HL-60/S4 (cell line): ENCODE data around the gene GMIP.
"Not testable (repeated sequence)": the region's sequence is repeated elsewhere in the genome, so short reads cannot be mapped to it uniquely, and the experiment has no call there.

Experiments
- in situ Hi-C: fragments of 300-500 bp; cut with MboI; formaldehyde crosslinking; loops from 2 replicates; pipeline ENCODE4 v1.14.3; 2022; ENCODE audit warnings: low sequenced_read_pairs

The GMIP gene, protein sequence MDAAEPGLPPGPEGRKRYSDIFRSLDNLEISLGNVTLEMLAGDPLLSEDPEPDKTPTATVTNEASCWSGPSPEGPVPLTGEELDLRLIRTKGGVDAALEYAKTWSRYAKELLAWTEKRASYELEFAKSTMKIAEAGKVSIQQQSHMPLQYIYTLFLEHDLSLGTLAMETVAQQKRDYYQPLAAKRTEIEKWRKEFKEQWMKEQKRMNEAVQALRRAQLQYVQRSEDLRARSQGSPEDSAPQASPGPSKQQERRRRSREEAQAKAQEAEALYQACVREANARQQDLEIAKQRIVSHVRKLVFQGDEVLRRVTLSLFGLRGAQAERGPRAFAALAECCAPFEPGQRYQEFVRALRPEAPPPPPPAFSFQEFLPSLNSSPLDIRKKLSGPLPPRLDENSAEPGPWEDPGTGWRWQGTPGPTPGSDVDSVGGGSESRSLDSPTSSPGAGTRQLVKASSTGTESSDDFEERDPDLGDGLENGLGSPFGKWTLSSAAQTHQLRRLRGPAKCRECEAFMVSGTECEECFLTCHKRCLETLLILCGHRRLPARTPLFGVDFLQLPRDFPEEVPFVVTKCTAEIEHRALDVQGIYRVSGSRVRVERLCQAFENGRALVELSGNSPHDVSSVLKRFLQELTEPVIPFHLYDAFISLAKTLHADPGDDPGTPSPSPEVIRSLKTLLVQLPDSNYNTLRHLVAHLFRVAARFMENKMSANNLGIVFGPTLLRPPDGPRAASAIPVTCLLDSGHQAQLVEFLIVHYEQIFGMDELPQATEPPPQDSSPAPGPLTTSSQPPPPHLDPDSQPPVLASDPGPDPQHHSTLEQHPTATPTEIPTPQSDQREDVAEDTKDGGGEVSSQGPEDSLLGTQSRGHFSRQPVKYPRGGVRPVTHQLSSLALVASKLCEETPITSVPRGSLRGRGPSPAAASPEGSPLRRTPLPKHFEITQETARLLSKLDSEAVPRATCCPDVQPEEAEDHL

DNA sequence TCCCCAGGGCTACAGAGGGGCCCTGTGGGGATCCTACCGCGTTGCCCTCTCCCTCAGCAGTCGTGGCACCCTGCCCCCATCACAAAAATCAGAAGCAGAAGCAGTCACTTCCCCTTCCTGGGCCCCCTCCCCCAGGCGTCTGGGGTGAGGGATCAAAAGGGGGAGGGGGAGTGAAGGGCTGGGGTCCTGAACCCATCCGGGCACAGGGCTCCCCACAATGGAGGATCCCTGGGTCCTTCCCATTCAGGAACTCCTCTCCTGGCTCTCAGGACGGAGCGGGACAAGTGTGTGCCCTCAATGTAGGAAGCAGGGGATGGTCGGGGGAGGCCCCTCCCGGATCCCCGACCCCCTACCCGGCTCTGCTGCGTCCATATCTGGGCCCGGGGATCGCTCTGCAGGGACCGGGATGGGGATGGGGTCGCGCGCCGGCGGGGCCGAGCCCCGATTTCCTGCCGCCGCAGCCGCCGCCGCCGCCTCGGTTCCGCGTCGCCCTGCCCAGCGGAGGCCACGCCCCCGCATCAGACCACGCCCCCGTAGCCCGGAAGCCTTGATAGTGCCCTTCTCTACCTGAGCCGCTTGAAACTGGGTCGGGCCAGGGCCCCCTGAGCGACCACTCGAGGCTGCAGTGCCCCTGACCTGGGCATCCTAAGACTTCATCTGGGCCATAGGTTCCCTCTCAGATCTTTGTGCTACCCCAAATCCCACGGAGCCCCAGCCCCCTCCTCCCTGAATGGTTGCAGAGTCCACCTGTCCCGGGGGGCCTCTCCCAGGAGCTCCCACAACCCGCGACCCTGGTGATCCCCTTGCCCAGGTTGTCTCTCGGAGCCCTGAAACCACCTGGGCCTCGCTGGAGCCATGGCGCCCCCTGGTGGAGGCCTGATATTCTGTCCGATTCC lies at the start of gene GMIP:
Gene GMIP (minus strand): TSS at position 500 of the 896 bp plus-strand sequence. CDS start 128 bp downstream, at position 372.
- in situ Hi-C loops, result loop anchor here (10.0 to 25.0 kb wide), 2 partner anchors 119 to 281 kb away; partner anchors contain the start of gene YJEFN3

DNA sequence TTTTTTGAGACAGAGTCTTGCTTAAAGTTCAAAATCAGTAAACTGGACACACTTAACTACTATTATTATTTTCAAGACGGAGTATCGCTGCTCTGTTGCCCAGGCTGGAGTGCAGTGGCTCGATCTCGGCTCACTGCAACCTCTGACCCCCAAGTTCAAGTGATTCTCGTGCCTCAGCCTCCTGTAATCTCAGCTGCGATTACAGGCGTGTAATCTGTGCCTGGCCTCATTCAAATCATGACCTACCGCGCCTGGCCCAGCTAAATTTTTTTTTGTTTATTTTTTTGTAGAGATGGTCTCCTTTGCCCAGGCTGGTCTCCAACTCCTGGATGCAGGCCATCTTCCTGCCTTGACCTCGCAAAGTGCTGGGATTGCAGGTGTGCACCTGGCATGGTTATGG lies 48.2 kb upstream of the GMIP start:
- in situ Hi-C loops, result no loop called here

DNA sequence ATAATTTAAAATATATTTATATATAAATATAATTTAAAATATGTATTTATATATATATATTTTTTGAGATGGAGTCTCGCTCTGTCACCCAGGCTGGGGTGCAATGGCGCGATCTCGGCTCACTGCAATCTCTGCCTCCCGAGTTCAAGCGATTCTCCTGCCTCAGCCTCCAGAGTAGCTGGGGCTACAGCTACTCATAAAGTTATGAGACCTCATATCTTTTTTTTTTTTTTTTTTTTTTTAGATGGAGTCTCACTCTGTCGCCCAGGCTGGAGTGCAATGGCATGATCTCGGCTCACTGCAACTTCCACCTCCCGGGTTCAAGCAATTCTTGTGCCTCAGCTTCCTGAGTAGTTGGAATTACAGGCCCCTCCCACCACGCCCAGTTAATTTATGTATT lies 45.6 kb upstream of the GMIP start:
- in situ Hi-C loops, result not testable (repeated sequence)

DNA sequence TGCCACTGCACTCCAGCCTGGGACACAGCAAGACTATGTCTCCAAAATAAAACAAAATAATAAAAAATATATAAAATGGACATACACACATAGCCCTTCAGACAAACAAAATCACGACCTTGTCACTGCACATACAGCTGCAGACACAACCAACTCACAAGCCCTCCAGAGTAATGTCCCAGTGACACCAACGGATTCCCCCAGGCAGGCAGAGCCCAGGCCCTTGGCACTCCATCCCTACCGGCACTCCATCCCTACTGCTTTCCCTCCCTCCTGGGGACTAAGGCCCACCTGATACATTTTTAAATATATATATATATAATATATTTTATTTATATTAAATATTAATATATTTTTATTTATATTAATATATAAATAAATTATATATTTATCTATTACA lies 43.6 kb upstream of the GMIP start:
- in situ Hi-C loops, result no loop called here

DNA sequence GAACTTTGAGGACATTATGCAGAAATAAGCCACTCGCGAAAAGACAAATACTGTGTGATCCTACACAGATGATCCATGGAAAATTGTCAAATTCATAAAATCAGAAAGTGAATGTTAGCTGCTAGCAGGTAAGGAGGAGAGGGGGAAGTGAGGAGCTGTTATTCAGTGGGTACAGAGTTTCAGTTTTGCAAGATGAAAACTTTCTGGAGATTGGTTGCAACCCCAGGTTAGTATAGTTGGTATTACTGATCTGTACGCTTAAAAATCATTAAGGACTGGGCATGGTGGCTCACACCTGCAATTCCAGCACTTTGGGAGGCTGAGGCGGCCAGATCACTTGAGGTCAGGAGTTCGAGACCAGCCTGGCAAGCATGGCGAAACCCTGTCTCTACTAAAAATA lies 43.1 kb upstream of the GMIP start:
- in situ Hi-C loops, result no loop called here

DNA sequence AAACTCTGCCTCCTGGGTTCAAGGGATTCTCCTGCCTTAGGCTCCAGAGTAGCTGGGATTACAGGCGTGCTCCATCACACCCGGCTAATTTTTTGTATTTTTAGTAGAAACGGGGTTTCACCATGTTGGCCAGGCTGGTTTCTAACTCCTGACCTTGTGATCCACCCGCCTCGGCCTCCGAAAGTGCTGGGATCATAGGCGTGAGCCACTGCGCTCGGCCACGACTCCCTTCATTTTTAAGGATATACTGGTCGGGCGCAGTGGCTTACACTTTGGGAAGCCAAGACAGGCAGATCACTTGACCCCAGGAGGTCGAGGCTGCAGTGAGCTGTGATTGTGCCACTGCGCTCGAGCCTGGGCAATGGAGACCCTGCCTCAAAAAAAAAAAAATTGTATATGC lies 42.7 kb upstream of the GMIP start:
- in situ Hi-C loops, result not testable (repeated sequence)

DNA sequence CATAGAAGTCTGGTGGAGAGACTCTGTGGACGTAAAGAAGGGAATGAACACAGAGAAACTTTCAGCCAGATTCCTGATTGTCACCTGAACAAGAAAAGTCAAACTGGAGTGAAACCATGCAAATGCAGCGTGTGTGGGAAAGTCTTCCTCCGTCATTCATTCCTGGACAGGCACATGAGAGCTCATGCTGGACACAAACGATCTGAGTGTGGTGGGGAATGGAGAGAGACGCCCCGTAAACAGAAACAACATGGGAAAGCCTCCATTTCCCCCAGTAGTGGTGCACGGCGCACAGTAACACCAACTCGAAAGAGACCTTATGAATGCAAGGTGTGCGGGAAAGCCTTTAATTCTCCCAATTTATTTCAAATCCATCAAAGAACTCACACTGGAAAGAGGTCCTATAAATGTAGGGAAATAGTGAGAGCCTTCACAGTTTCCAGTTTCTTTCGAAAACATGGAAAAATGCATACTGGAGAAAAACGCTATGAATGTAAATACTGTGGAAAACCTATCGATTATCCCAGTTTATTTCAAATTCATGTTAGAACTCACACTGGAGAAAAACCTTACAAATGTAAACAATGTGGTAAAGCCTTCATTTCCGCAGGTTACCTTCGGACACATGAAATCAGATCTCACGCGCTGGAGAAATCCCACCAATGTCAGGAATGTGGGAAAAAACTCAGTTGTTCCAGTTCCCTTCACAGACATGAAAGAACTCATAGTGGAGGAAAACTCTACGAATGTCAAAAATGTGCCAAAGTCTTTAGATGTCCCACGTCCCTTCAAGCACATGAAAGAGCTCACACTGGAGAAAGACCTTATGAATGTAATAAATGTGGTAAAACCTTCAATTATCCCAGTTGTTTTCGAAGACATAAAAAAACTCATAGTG lies 36.0 kb upstream of the GMIP start:
- in situ Hi-C loops, result no loop called here

DNA sequence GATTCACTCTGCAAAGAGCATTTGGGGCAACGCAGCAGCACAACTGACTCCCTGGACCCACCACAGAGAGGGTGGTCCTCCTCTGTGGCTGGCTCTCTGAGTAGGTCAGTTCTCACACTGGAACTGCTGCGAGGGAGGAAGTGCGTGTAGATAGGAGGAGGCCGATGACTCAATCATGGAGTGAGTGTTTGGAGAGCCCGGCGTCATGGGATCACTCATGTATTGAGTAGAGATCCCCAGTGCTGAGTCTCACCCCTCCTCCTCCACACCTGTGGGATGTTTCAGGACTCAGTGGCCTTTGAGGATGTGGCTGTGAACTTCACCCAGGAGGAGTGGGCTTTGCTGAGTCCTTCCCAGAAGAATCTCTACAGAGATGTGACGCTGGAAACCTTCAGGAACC lies 34.1 kb upstream of the GMIP start:
- in situ Hi-C loops, result no loop called here

DNA sequence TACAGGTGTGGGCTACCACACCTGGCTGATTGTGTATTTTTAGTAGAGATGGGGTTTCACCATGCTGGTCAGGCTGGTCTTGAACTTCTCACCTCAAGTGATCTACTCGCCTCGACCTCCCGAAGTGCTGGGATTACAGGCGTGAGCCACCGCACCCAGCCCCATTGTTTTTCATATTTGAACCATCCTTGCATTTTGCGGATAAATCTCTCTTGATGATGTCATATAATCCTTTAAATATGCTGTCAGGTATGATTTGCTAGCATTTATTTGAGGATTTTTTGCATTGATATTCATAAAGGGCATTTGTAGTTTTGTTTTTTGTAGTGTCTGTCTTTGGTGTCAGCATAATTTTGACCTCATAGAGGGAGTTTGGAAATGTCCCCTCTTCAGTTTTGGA lies 30.9 kb upstream of the GMIP start:
- in situ Hi-C loops, result no loop called here

DNA sequence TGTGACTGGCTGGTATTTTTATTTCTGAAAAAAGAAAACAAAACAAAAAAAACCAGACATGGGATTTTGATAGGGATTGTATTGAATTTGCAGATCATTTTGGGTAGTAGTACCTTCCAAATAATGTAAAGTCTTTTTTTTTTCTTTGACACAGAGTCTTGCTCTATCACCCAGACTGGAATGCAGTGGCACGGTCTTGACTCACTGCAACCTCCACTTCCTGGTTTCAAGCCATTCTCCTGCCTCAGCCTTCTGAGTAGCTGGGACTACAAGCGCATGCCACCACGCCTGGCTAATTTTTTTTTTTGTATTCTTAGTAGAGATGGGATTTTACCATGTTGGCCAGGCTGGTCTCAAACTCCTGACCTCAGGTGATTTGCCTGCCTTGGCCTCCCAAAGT lies 29.4 kb upstream of the GMIP start:
- in situ Hi-C loops, result no loop called here

DNA sequence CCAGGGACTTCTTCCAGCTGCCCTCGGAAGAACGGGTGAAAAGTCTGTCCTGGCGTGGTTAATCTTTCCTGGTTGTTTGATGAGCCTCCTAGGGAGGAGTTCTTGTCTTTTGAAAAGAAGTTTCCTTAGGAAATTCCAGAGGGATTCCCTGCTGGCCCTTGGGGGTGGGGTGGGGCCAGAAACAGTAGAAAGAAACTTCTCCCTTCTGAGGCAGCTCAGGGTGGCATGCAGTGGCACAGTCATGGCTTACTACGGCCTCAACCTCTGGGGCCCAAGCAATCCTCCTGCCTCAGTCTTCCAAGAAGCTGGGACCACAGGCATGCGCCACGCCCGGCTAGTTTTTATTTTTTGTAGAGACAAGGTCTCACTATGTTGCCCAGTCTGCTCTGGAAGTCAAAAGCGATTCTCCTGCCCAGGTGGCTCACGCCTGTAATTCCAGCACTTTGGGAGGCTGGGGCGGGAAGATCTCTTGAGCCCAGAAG lies 26.7 kb upstream of the GMIP start:
- in situ Hi-C loops, result no loop called here

DNA sequence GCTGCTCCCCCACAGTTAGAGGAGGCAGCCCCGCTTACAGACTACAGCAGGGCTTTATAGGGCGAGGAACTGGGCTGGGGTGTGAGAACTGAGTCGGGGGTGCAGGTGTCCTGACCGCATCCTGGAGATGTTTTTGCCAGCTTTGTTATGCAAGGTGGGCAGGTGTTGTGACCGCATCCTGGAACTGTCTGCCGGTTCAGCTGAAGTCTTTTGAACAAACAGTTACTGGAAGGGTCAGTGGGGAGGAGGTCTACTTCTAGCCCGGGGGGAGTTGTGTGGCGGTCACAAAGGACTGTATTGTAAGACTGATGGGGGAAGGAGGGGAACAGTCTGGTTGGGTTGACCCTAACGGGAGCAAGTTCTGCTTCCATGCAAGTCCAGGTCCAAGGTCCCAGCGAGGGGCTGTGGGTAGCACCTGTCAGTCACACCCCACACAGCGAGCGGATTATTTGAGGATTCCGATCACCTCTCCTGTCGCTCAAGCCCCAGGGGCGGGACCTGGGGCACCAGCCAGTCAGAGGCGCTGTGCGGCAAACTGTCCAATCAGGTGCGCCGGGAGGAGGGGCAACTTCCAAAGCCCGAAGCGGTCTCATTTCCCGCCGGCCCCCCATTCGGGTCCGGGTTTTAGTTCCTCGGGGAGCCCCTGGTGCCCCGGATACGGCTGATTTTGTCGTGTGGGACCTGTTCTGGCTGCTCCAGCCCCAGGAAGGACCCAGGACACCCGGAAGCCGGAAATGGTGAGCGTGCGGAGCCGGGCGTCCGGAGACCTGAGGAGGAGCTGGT lies 25.0 kb upstream of the GMIP start, which contains the start of gene ZNF101:
Gene ZNF101 (plus strand): TSS at position 610 of the 783 bp plus-strand sequence. CDS start 125 bp downstream, at position 735.
- in situ Hi-C loops, result no loop called here

DNA sequence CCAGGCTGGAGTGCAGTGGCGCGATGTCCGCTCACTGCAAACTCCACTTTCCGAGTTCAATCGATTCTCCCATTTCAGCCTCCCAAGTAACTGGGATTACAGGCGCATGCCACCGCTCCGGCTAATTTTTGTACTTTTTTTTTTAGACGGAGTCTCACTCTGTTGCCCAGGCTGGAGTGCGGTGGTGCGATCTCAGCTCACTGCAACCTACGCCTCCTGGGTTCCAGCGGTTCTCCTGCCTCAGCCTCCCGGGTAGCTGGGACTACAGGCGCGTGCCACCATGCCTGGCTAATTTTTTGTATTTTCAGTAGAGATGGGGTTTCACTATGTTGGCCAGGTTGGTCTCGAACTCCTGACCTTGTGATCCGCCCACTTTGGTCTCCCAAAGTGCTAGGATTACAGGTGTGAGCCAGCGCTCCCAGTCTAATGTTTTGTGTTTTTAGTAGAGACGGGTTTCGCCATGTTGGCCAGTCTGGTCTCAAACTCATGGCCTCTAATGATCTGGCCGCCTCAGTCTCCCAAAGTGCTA lies 22.0 kb upstream of the GMIP start:
- in situ Hi-C loops, result not testable (repeated sequence)

DNA sequence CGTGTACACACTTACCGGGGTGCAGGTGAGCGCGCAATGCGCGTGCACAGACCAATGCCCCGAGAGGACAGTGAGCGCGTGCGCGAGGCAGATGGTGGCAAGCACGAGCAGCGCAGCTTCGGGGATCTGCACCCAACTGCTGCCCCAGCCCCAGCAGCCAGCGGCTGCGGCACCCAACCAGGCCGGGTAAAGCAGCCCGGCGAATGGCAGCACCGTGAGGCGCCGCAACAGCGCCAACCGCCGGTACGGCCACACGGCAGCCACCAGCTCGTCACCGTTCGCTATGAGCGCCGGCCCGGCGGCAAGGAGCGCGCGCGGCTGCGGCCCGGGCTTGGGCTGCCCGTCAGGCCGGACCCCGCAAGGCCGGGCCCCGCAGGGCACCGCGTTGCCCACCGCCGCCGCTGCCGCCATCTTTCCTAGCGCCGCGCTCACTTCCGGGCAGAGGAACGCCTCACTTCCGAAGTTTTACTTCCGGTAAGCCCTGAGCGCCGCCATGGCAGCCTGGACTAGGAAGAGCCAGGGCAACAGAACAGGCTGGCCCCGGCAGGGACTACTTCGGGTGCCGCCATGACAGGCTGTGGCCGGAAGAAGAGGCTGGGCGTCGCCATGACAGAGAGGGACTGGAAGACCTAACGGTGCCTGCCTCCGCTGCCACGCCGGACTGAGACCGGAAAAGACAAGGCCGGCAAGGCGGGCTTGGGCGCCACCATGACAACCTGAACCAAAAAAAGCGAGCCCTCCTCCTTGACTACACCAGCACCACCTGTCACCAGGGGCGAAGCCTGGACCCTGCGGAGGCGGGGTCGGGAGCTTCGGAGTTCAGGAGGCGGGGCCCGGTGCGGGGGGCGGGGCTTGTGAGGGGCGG lies 20.0 kb upstream of the GMIP start, which contains the start of gene ATP13A1:
Gene ATP13A1 (minus strand): TSS at position 421 of the 865 bp plus-strand sequence. CDS start 10 bp downstream, at position 411.
- in situ Hi-C loops, result no loop called here

DNA sequence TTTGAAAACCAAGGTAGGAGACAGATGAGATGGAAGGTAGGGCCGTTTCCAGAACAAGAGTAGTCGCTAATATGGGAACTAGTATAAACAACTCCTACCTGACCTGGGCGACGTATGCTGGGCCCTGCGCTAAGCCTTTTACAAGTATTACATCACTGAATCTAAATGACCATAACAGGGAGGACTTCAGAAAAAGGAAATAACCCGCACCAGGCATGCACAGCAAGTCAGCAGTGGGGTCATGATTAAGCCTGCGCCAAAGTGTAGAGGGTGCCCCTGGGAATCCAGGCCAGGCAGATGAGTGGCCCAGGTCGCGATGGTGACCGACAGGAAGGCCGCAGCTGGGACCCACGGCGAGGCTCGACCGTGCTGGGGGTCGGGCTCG lies 19.4 kb upstream of the GMIP start:
- in situ Hi-C loops, result no loop called here

DNA sequence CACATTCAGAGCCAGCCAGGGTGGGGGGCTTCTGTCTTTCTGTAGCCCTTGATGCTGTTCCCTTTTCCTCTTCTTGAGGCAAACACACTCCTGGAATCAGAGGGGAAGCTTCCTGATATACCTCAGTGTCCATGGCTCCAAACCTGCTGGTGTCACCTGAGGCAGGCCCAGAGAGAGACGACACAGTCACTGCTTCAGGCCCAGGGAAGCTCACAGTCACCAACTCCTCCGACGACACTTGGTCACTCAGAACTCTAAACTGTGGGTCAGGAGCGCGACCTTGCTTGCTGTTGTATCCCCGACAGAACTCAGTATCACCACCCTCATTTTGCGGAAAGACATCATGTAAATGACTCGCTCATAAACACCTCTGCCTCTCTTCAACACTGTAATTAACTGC lies 18.9 kb upstream of the GMIP start:
- in situ Hi-C loops, result no loop called here

DNA sequence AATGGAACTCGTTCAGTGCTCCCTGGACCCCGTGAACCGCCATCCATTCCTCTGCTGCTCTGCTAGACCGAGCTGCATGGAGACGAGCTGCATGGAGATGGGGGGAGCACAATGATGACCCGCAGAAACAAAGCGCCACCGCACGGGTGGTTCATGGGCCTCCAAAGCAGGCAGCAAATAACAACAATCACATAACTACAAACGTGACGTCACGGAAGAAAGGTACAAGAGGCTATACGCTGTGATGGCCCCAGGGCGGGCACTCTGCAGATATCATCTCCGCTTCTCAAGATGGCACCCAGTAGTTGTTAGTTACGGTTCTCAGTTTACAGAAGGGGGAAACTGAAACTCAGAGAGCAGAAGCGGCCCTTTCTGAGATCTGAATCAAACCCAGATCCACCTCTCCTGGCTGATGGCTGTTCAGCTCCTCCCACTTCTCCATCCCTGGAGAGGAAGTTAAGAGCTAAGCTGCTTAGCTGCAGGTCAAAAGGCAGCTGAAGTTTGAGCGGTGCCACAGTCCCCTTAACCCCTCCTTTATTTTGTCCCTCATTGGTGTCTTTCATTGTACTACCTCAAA lies 18.3 kb upstream of the GMIP start:
- in situ Hi-C loops, result no loop called here
